Ovary (tissue), 3 donors: ENCODE results near the gene USP36.

Source experiments
- CTCF ChIP-seq, 3 donors: fragments of 450-650 bp in 2 of 3; fragments of 200-600 bp in 1 of 3; IDR thresholded peaks; one replicate each; pipeline versions ENCODE4 v1.5.1 to v1.8.0; 2016 to 2022; ENCODE audit warnings: antibody characterized with exemption in 3 of 3, mild to moderate bottlenecking in 1 of 3
- EP300 ChIP-seq: sonication (generic); formaldehyde crosslinking; IDR thresholded peaks from one replicate; pipeline ENCODE4 v1.6.1; 2017; ENCODE audit warnings: antibody characterized with exemption
- POLR2A ChIP-seq: fragments of 450-650 bp; IDR thresholded peaks from one replicate; pipeline ENCODE4 v1.6.1; 2017; ENCODE audit warnings: antibody characterized with exemption, mild to moderate bottlenecking, moderate library complexity
- donor health status: DM: no; HTN: no; CAD: no.

- TF ChIP-seq POLR2A (no peak), CTCF (IDR thresholded peaks at IDR 0.05) (no peak), EP300 (no peak)
Observed at GRCh38 chr17:78766743-78767294, 73.8 kb downstream of the USP36 start.
